Neural progenitor cell (in vitro differentiated cells): ENCODE measurements around the gene CYB5A. TPM values are rescaled to one million over a fixed set of nuclear protein-coding genes. Genes with fewer than 3 reads are reported as not detected.
A peak's percentile ranks its signal among the peaks of the same experiment; 100 is the strongest.

Experiments used
- DNase-seq: peaks from one replicate; pipeline ENCODE4 v3.0.0-alpha.2; 2016; ENCODE audit warnings: low spot score
- H2AFZ ChIP-seq: fragments of 200-600 bp; sonication (generic); replicated peaks from 2 replicates; pipeline ENCODE4 v1.6.1; 2016; ENCODE audit warnings: antibody characterized with exemption
- H3F3A ChIP-seq: fragments of 200-600 bp; sonication (generic); 2 replicates; pipeline ENCODE4 v1.6.1; 2016; ENCODE audit warnings: antibody characterized with exemption, low read depth
- H3K27ac ChIP-seq: fragments of 200-600 bp; sonication (generic); 2 replicates; pipeline ENCODE4 v1.5.1; 2016; ENCODE audit warnings: mild to moderate bottlenecking
- H3K27me3 ChIP-seq: fragments of 200-600 bp; sonication (generic); 2 replicates; pipeline ENCODE4 v1.6.1; 2016; ENCODE audit warnings: mild to moderate bottlenecking, moderate library complexity
- H3K36me3 ChIP-seq: fragments of 200-600 bp; sonication (generic); 2 replicates; pipeline ENCODE4 v1.5.1; 2016
- H3K4me1 ChIP-seq: fragments of 200-600 bp; sonication (generic); 2 replicates; pipeline ENCODE4 v1.6.1; 2016; ENCODE audit warnings: mixed run types
- H3K4me2 ChIP-seq: fragments of 200-600 bp; sonication (generic); 2 replicates; pipeline ENCODE4 v1.6.1; 2016
- H3K4me3 ChIP-seq: fragments of 200-600 bp; sonication (generic); 2 replicates; pipeline ENCODE4 v1.5.1; 2016
- H3K79me2 ChIP-seq: fragments of 200-600 bp; sonication (generic); 2 replicates; pipeline ENCODE4 v1.6.1; 2016; ENCODE audit warnings: low read depth
- H3K9ac ChIP-seq: fragments of 200-600 bp; sonication (generic); 2 replicates; pipeline ENCODE4 v1.6.1; 2016
- H3K9me3 ChIP-seq: fragments of 200-600 bp; sonication (generic); 2 replicates; pipeline ENCODE4 v1.5.1; 2016; ENCODE audit warnings: low read depth
- H4K20me1 ChIP-seq: fragments of 200-600 bp; sonication (generic); 2 replicates; pipeline ENCODE4 v1.6.1; 2016; ENCODE audit warnings: low read depth
- H3K27ac Mint-ChIP-seq: 3 replicates; pipeline ENCODE4 v1.8.0; 2021; ENCODE audit warnings: mixed read lengths
- H3K27me3 Mint-ChIP-seq: 2 replicates; pipeline ENCODE4 v1.8.0; 2022; ENCODE audit warnings: low read depth, mild to moderate bottlenecking, inconsistent platforms, moderate library complexity, mixed read lengths; ENCODE audit not compliant: insufficient read depth
- H3K36me3 Mint-ChIP-seq: 3 replicates; pipeline ENCODE4 v1.8.0; 2021; ENCODE audit warnings: mixed read lengths
- H3K4me1 Mint-ChIP-seq: 3 replicates; pipeline ENCODE4 v1.8.0; 2021; ENCODE audit warnings: mixed read lengths
- H3K4me3 Mint-ChIP-seq: 3 replicates; pipeline ENCODE4 v1.8.0; 2021; ENCODE audit warnings: mild to moderate bottlenecking, moderate library complexity, mixed read lengths
- H3K9me3 Mint-ChIP-seq: 3 replicates; pipeline ENCODE4 v1.8.0; 2020; ENCODE audit warnings: mixed read lengths
- CTCF ChIP-seq: fragments of 200-600 bp; sonication (generic); IDR thresholded peaks from 2 replicates; pipeline ENCODE4 v1.5.1; 2017; ENCODE audit warnings: antibody characterized with exemption, mild to moderate bottlenecking
- EZH2 ChIP-seq: fragments of 200-600 bp; sonication (generic); IDR thresholded peaks from 2 replicates; pipeline ENCODE4 v1.6.1; 2017; ENCODE audit warnings: antibody characterized with exemption, mild to moderate bottlenecking, moderate library complexity
- EZH2phosphoT487 ChIP-seq: fragments of 200-600 bp; sonication (generic); IDR thresholded peaks from 2 replicates; pipeline ENCODE4 v1.6.1; 2017; ENCODE audit warnings: antibody characterized with exemption
- total RNA-seq: library from RNA; depleted of rRNA; stranded (reverse); fragments of >200 nt; gene quantifications from 2 replicates; pipeline ENCODE4 v1.2.3, GENCODE V29; 2015; ENCODE audit warnings: low replicate concordance

Gene CYB5A
- total RNA-seq, 1 donor from 2014 or later, result 33.7 TPM

GRCh38 chr18:74278058-74278457 lies 13.7 kb downstream of the CYB5A start:
- Histone ChIP-seq H3K9ac (no peak overlapping the region), H3K4me2 (no peak overlapping the region), H3K27me3 (no peaks in the 10 kb centered on the region), H3K36me3 (no peaks in the 10 kb centered on the region), H3K27ac (no peak overlapping the region), H3K79me2 (no peaks in the 10 kb centered on the region), H3F3A (peaks cover 18% of the 10 kb centered on the region), H3K4me3 (no peak overlapping the region), H3K4me1 (peaks cover 26% of the 10 kb centered on the region), H2AFZ (no peak overlapping the region), H3K9me3 (no peaks in the 10 kb centered on the region), H4K20me1 (peaks cover 3% of the 10 kb centered on the region)
- H3K27me3 Mint-ChIP-seq, result peaks cover 10% of the 10 kb centered on the region
- DNase-seq, result no peak
- H3K4me3 Mint-ChIP-seq, result no peak overlapping the region
- no peak overlapping the region for H3K27ac Mint-ChIP-seq
- H3K36me3 Mint-ChIP-seq, result no peaks in the 10 kb centered on the region
- peaks cover 26% of the 10 kb centered on the region for H3K4me1 Mint-ChIP-seq
- peaks cover 2% of the 10 kb centered on the region for H3K9me3 Mint-ChIP-seq
- TF ChIP-seq EZH2phosphoT487 (no peak), CTCF (no peak), EZH2 (no peak)

GRCh38 chr18:74277296-74277695 lies 14.5 kb downstream of the CYB5A start:
- H3K27me3 Mint-ChIP-seq, result peaks cover 8% of the 10 kb centered on the region
- H3K9me3 Mint-ChIP-seq, result peaks cover 2% of the 10 kb centered on the region
- Histone ChIP-seq H4K20me1 (peaks cover 3% of the 10 kb centered on the region), H3K4me3 (no peak overlapping the region), H3K79me2 (no peaks in the 10 kb centered on the region), H3K9ac (no peak overlapping the region), H3K27me3 (no peaks in the 10 kb centered on the region), H2AFZ (no peak overlapping the region), H3F3A (peaks cover 18% of the 10 kb centered on the region), H3K9me3 (no peaks in the 10 kb centered on the region), H3K27ac (no peak overlapping the region), H3K4me1 (peaks cover 18% of the 10 kb centered on the region), H3K36me3 (no peaks in the 10 kb centered on the region), H3K4me2 (no peak overlapping the region)
- peak overlapping the region; percentile 22 for H3K4me3 Mint-ChIP-seq
- peaks cover 18% of the 10 kb centered on the region for H3K4me1 Mint-ChIP-seq
- TF ChIP-seq CTCF (no peak), EZH2 (no peak), EZH2phosphoT487 (no peak)
- H3K36me3 Mint-ChIP-seq, result no peaks in the 10 kb centered on the region
- no peak overlapping the region for H3K27ac Mint-ChIP-seq
- DNase-seq, result no peak

GRCh38 chr18:74276609-74277008 lies 15.2 kb downstream of the CYB5A start:
- no peaks in the 10 kb centered on the region for H3K9me3 ChIP-seq
- H3K4me3 ChIP-seq, result no peak overlapping the region
- H3K27ac ChIP-seq, result no peak overlapping the region
- H3K36me3 ChIP-seq, result no peaks in the 10 kb centered on the region
- peaks cover 11% of the 10 kb centered on the region for H3F3A ChIP-seq
- H3K9ac ChIP-seq, result no peak overlapping the region
- no peak overlapping the region for H3K27ac Mint-ChIP-seq
- H3K36me3 Mint-ChIP-seq, result no peaks in the 10 kb centered on the region
- H3K27me3 Mint-ChIP-seq, result peaks cover 5% of the 10 kb centered on the region
- H3K4me2 ChIP-seq, result no peak overlapping the region
- no peak for DNase-seq
- no peak overlapping the region for H2AFZ ChIP-seq
- H3K9me3 Mint-ChIP-seq, result no peaks in the 10 kb centered on the region
- H3K4me3 Mint-ChIP-seq, result no peak overlapping the region
- peaks cover 11% of the 10 kb centered on the region for H3K4me1 Mint-ChIP-seq
- TF ChIP-seq EZH2phosphoT487 (no peak), CTCF (no peak), EZH2 (no peak)
- H3K27me3 ChIP-seq, result no peaks in the 10 kb centered on the region
- H4K20me1 ChIP-seq, result peaks cover 3% of the 10 kb centered on the region
- H3K4me1 ChIP-seq, result peaks cover 11% of the 10 kb centered on the region
- H3K79me2 ChIP-seq, result no peaks in the 10 kb centered on the region
